CD4-positive, alpha-beta T cell (primary cell): ENCODE measurements around the gene CYTH3. TPM values are rescaled to one million over a fixed set of nuclear protein-coding genes. Genes with fewer than 3 reads are reported as not detected.
"Not testable (repeated sequence)": the region's sequence is repeated elsewhere in the genome, so short reads cannot be mapped to it uniquely, and the experiment has no call there.

Source experiments
- ATAC-seq: fragments of 200-7000 bp; cut with Tn5 transposase; one replicate; pipeline ENCODE4 v1.10.0; 2022; ENCODE audit warnings: mild to moderate bottlenecking; ENCODE audit not compliant: poor library complexity
- CTCF ChIA-PET: fragments of 350-600 bp; sonication (Branson Sonifier 250); formaldehyde crosslinking; loops from one replicate; lab custom pipeline; 2021; ENCODE audit warnings: antibody characterized with exemption, inconsistent platforms; lab: Charles Lee
- POLR2A ChIA-PET: fragments of 350-600 bp; sonication (Branson Sonifier 250); formaldehyde crosslinking; loops from one replicate; lab custom pipeline; 2021; ENCODE audit warnings: antibody characterized with exemption, inconsistent platforms; lab: Charles Lee
- DNase-seq, 14 experiments: peaks; one replicate each; pipeline ENCODE4 v3.0.0-alpha.2; 2013 to 2020; ENCODE audit warnings: mixed read lengths in 2 of 14
- H3K27ac ChIP-seq, 2 donors: one replicate each; pipeline versions ENCODE4 v1.5.1 to v1.7.0; 2013; ENCODE audit warnings: low read length in 2 of 2, low read depth in 1 of 2, mild to moderate bottlenecking in 1 of 2
- H3K27me3 ChIP-seq, 2 experiments: 1 replicate in 1 of 2; 2 replicates in 1 of 2; pipeline versions ENCODE4 v1.6.1 to v1.7.0; 2013; ENCODE audit warnings: low read length in 2 of 2, control low read depth in 1 of 2, mild to moderate bottlenecking in 1 of 2, moderate library complexity in 1 of 2; ENCODE audit not compliant: insufficient read depth in 2 of 2, control insufficient read depth in 1 of 2
- H3K36me3 ChIP-seq: one replicate; pipeline ENCODE4 v1.6.1; 2013; ENCODE audit warnings: low read length, control low read depth; ENCODE audit not compliant: insufficient read depth
- H3K4me1 ChIP-seq: one replicate; pipeline ENCODE4 v1.6.1; 2013; ENCODE audit warnings: low read length, control low read depth; ENCODE audit not compliant: insufficient read depth
- H3K4me3 ChIP-seq: one replicate; pipeline ENCODE4 v1.5.1; 2013; ENCODE audit warnings: mild to moderate bottlenecking, low read length, moderate library complexity
- H3K9me3 ChIP-seq, 2 experiments: 1 replicate in 1 of 2; 2 replicates in 1 of 2; pipeline versions ENCODE4 v1.6.1 to v1.7.0; 2013; ENCODE audit warnings: low read length in 2 of 2, mild to moderate bottlenecking in 2 of 2, control low read depth in 1 of 2, moderate library complexity in 1 of 2; ENCODE audit not compliant: control insufficient read depth in 1 of 2, insufficient read depth in 1 of 2
- H3K27ac Mint-ChIP-seq: one replicate; pipeline ENCODE4 v1.8.0; 2020; ENCODE audit warnings: mixed read lengths
- H3K27me3 Mint-ChIP-seq: one replicate; pipeline ENCODE4 v1.8.0; 2021; ENCODE audit warnings: mixed read lengths
- H3K36me3 Mint-ChIP-seq: one replicate; pipeline ENCODE4 v1.8.0; 2021; ENCODE audit warnings: low read depth, mixed read lengths
- H3K4me1 Mint-ChIP-seq: one replicate; pipeline ENCODE4 v1.8.0; 2021; ENCODE audit warnings: low read depth, mixed read lengths
- H3K4me3 Mint-ChIP-seq: one replicate; pipeline ENCODE4 v1.8.0; 2020; ENCODE audit warnings: mild to moderate bottlenecking, mixed read lengths
- H3K9me3 Mint-ChIP-seq: one replicate; pipeline ENCODE4 v1.8.0; 2020; ENCODE audit warnings: mixed read lengths
- CTCF ChIP-seq: fragments of 200-600 bp; IDR thresholded peaks from one replicate; pipeline ENCODE4 v1.8.0; 2022; ENCODE audit warnings: antibody characterized with exemption, mild to moderate bottlenecking
- intact Hi-C, 2 experiments: fragments of 100-400 bp; cut with DNase I in 1 of 2; cut with micrococcal nuclease in 1 of 2; formaldehyde crosslinking; loops; one replicate each; pipeline versions ENCODE4 v1.15.1 to v1.9.0; 2023 to 2025; cut with DNase I, micrococcal nuclease
- total RNA-seq, 174 experiments: library from RNA in 2 of 174; stranded (reverse) in 2 of 174; gene quantifications; one replicate each; pipeline ENCODE4 v1.2.3 and lab custom pipeline; 2021 to 2026

Gene CYTH3
- total RNA-seq, 2 experiments from 2014 or later, result 7.6 to 9.1 TPM

GRCh38 chr7:6228361-6229229 lies 43.8 kb downstream of the CYTH3 start:
- no peaks in the 10 kb centered on the region for H3K36me3 ChIP-seq
- DNase-seq, result peak in 1 of 14 experiments; percentile 22
- ChIA-PET POLR2A (no interaction called here), CTCF (no interaction called here)
- Mint-ChIP-seq H3K27me3 (no peaks in the 10 kb centered on the region), H3K9me3 (no peaks in the 10 kb centered on the region), H3K27ac (no peak overlapping the region), H3K4me3 (no peak overlapping the region), H3K4me1 (peaks cover 36% of the 10 kb centered on the region), H3K36me3 (no peaks in the 10 kb centered on the region)
- no peak overlapping the region for H3K27ac ChIP-seq
- no peaks in the 10 kb centered on the region for H3K9me3 ChIP-seq
- intact Hi-C loops, result loop anchor here in 1 of 2 experiments (10.0 kb wide), 1 partner anchor 46 kb away; the partner anchor contains the start of gene CYTH3
- no peaks in the 10 kb centered on the region for H3K27me3 ChIP-seq
- ATAC-seq, result peak; percentile 54
- TF ChIP-seq CTCF, result no peak
- H3K4me3 ChIP-seq, result no peak overlapping the region
- H3K4me1 ChIP-seq, result peaks cover 18% of the 10 kb centered on the region

GRCh38 chr7:6227294-6227846 lies 45.1 kb downstream of the CYTH3 start:
- DNase-seq (no peak), ATAC-seq (no peak)
- no peaks in the 10 kb centered on the region for H3K9me3 Mint-ChIP-seq
- Histone ChIP-seq H3K36me3 (no peaks in the 10 kb centered on the region), H3K27me3 (no peaks in the 10 kb centered on the region), H3K27ac (no peak overlapping the region), H3K4me3 (no peak overlapping the region), H3K4me1 (peaks cover 11% of the 10 kb centered on the region), H3K9me3 (no peaks in the 10 kb centered on the region)
- no peak for TF ChIP-seq CTCF
- no peak overlapping the region for H3K27ac Mint-ChIP-seq
- H3K4me1 Mint-ChIP-seq, result peaks cover 26% of the 10 kb centered on the region
- no peaks in the 10 kb centered on the region for H3K36me3 Mint-ChIP-seq
- intact Hi-C loops, result loop anchor here in 1 of 2 experiments (10.0 kb wide), 1 partner anchor 47 kb away; the partner anchor contains the start of gene CYTH3
- CTCF ChIA-PET, result no interaction called here
- no peaks in the 10 kb centered on the region for H3K27me3 Mint-ChIP-seq
- no peak overlapping the region for H3K4me3 Mint-ChIP-seq
- POLR2A ChIA-PET, result no interaction called here

- H3K9me3 Mint-ChIP-seq, result no peaks in the 10 kb centered on the region
- CTCF ChIA-PET, result no interaction called here
- Histone ChIP-seq H3K27me3 (no peaks in the 10 kb centered on the region), H3K4me3 (no peak overlapping the region), H3K36me3 (no peaks in the 10 kb centered on the region), H3K9me3 (no peaks in the 10 kb centered on the region), H3K4me1 (peaks cover 12% of the 10 kb centered on the region), H3K27ac (no peak overlapping the region)
- H3K27me3 Mint-ChIP-seq, result no peaks in the 10 kb centered on the region
- no peak overlapping the region for H3K4me3 Mint-ChIP-seq
- POLR2A ChIA-PET, result no interaction called here
- peaks cover 29% of the 10 kb centered on the region for H3K4me1 Mint-ChIP-seq
- H3K36me3 Mint-ChIP-seq, result no peaks in the 10 kb centered on the region
- ATAC-seq, result no peak
- no peak for TF ChIP-seq CTCF
- intact Hi-C loops, result loop anchor here in 1 of 2 experiments (10.0 kb wide), 1 partner anchor 49 kb away; the partner anchor contains the start of gene CYTH3
- H3K27ac Mint-ChIP-seq, result no peak overlapping the region
- no peak for DNase-seq
These were observed 46.1 kb downstream of the CYTH3 start for GRCh38 chr7:6226194-6226799.

GRCh38 chr7:6223411-6223810 lies 49.0 kb downstream of the CYTH3 start:
- H3K27ac ChIP-seq, H3K27me3 ChIP-seq, H3K4me1 ChIP-seq, H3K36me3 Mint-ChIP-seq, CTCF ChIA-PET, DNase-seq, H3K27me3 Mint-ChIP-seq, H3K4me3 Mint-ChIP-seq, H3K9me3 Mint-ChIP-seq, ATAC-seq, H3K4me3 ChIP-seq, POLR2A ChIA-PET, H3K9me3 ChIP-seq, H3K36me3 ChIP-seq, H3K27ac Mint-ChIP-seq: not testable (repeated sequence)
- peaks cover 20% of the 10 kb centered on the region for H3K4me1 Mint-ChIP-seq
- intact Hi-C loops, result loop anchor here in 1 of 2 experiments (10.0 kb wide), 1 partner anchor 51 kb away; the partner anchor contains the start of gene CYTH3
